ENCODE data around the gene SERP2. TPM values are rescaled to one million over a fixed set of nuclear protein-coding genes. Genes with fewer than 3 reads are reported as not detected.

The SERP2 gene
- total RNA-seq, 4 donors from 2014 or later, result 1.2 to 1.4 (median 1.3) TPM; not detected in 1

- Histone ChIP-seq H3K9me3 (no peaks in the 10 kb centered on the region), H3K4me3 (no peak overlapping the region), H3K36me3 (no peaks in the 10 kb centered on the region), H3K27ac (no peak overlapping the region), H3K4me1 (peaks cover 11% of the 10 kb centered on the region), H3K27me3 (no peaks in the 10 kb centered on the region)
- DNase-seq (ENCODE audit: low spot score in 2 of 2), result no peak
- WGBS, result 60% methylated on average over 7 of the region's 7 CpGs
- TF ChIP-seq CTCF (IDR thresholded peaks at IDR 0.05) (no peak), POLR2AphosphoS5 (IDR thresholded peaks at IDR 0.05) (no peak), EP300 (IDR thresholded peaks at IDR 0.05) (no peak), POLR2A (IDR thresholded peaks at IDR 0.05) (no peak)
Measured at GRCh38 chr13:44331912-44332851, 41.4 kb upstream of the SERP2 start.

GRCh38 chr13:44333950-44334655 is 39.5 kb upstream of the SERP2 start:
- WGBS, result 75% methylated on average over 5 of the region's 5 CpGs
- peaks cover 11% of the 10 kb centered on the region for H3K4me1 ChIP-seq
- no peaks in the 10 kb centered on the region for H3K27me3 ChIP-seq
- H3K4me3 ChIP-seq, result no peak overlapping the region
- H3K27ac ChIP-seq, result no peak overlapping the region
- no peak for DNase-seq (ENCODE audit: low spot score in 2 of 2)
- no peak for TF ChIP-seq POLR2AphosphoS5 (IDR thresholded peaks at IDR 0.05)
- no peak for TF ChIP-seq POLR2A (IDR thresholded peaks at IDR 0.05)
- no peak for TF ChIP-seq CTCF (IDR thresholded peaks at IDR 0.05)
- TF ChIP-seq EP300 (IDR thresholded peaks at IDR 0.05), result no peak
- no peaks in the 10 kb centered on the region for H3K36me3 ChIP-seq
- no peaks in the 10 kb centered on the region for H3K9me3 ChIP-seq

- Histone ChIP-seq H3K27me3 (no peaks in the 10 kb centered on the region), H3K4me1 (peaks cover 11% of the 10 kb centered on the region), H3K9me3 (no peaks in the 10 kb centered on the region), H3K27ac (no peak overlapping the region), H3K36me3 (no peaks in the 10 kb centered on the region), H3K4me3 (no peak overlapping the region)
- 93% methylated on average over 2 of the region's 2 CpGs for WGBS
- DNase-seq (ENCODE audit: low spot score in 2 of 2), result no peak
- no peak for TF ChIP-seq EP300 (IDR thresholded peaks at IDR 0.05)
- TF ChIP-seq POLR2AphosphoS5 (IDR thresholded peaks at IDR 0.05), result no peak
- TF ChIP-seq POLR2A (IDR thresholded peaks at IDR 0.05), result no peak
- no peak for TF ChIP-seq CTCF (IDR thresholded peaks at IDR 0.05)
Measured at GRCh38 chr13:44334751-44335150, 38.9 kb upstream of the SERP2 start.

- Histone ChIP-seq H3K27ac (no peak overlapping the region), H3K9me3 (no peaks in the 10 kb centered on the region), H3K36me3 (no peaks in the 10 kb centered on the region), H3K4me1 (peaks cover 4% of the 10 kb centered on the region), H3K4me3 (no peak overlapping the region), H3K27me3 (no peaks in the 10 kb centered on the region)
- no peak for DNase-seq (ENCODE audit: low spot score in 2 of 2)
- 86% methylated on average over 4 of the region's 4 CpGs for WGBS
- no peak for TF ChIP-seq POLR2AphosphoS5 (IDR thresholded peaks at IDR 0.05)
- TF ChIP-seq POLR2A (IDR thresholded peaks at IDR 0.05), result no peak
- no peak for TF ChIP-seq CTCF (IDR thresholded peaks at IDR 0.05)
- no peak for TF ChIP-seq EP300 (IDR thresholded peaks at IDR 0.05)
Measured at GRCh38 chr13:44336934-44337333, 36.7 kb upstream of the SERP2 start.

GRCh38 chr13:44337581-44337980 is 36.0 kb upstream of the SERP2 start:
- H3K4me1 ChIP-seq, result no peaks in the 10 kb centered on the region
- no peaks in the 10 kb centered on the region for H3K27me3 ChIP-seq
- H3K4me3 ChIP-seq, result no peak overlapping the region
- no peak overlapping the region for H3K27ac ChIP-seq
- no peak for DNase-seq (ENCODE audit: low spot score in 2 of 2)
- WGBS, result 91% methylated on average over 4 of the region's 4 CpGs
- TF ChIP-seq EP300 (IDR thresholded peaks at IDR 0.05) (no peak), POLR2A (IDR thresholded peaks at IDR 0.05) (no peak), POLR2AphosphoS5 (IDR thresholded peaks at IDR 0.05) (no peak), CTCF (IDR thresholded peaks at IDR 0.05) (no peak)
- no peaks in the 10 kb centered on the region for H3K9me3 ChIP-seq
- H3K36me3 ChIP-seq, result no peaks in the 10 kb centered on the region
